Upper lobe of left lung (tissue), 4 donors: Measurements from ENCODE around the gene ACCS.

ENCODE experiments used
- CTCF ChIP-seq, 6 experiments: fragments of 450-650 bp in 4 of 6; fragments of 200-600 bp in 2 of 6; sonication (generic) in 2 of 6; IDR thresholded peaks; one replicate each; pipeline ENCODE4 v1.5.1; 2016 to 2019; ENCODE audit warnings: antibody characterized with exemption in 6 of 6
- EP300 ChIP-seq, 4 donors: sonication (generic); formaldehyde crosslinking; IDR thresholded peaks; one replicate each; pipeline ENCODE4 v1.5.1; 2017; ENCODE audit warnings: antibody characterized with exemption in 4 of 4, control low read depth in 2 of 4
- POLR2A ChIP-seq, 4 donors: fragments of 450-650 bp; IDR thresholded peaks; one replicate each; pipeline ENCODE4 v1.5.1; 2016 to 2017; ENCODE audit warnings: antibody characterized with exemption in 4 of 4, mild to moderate bottlenecking in 2 of 4

GRCh38 chr11:44108260-44108659, 42.2 kb downstream of the ACCS start:
- TF ChIP-seq CTCF (IDR thresholded peaks at IDR 0.05) (no peak), EP300 (IDR thresholded peaks at IDR 0.05) (no peak), POLR2A (IDR thresholded peaks at IDR 0.05) (no peak)
